Ovary (tissue), 9 donors: ENCODE data around the gene KLRG1. TPM values are rescaled to one million over a fixed set of nuclear protein-coding genes. Genes with fewer than 3 reads are reported as not detected.

Experiments used
- DNase-seq, 5 donors: peaks; one replicate each; pipeline ENCODE4 v3.0.0-alpha.2; 2019 to 2020
- H3K27ac ChIP-seq, 2 donors: fragments of 200-600 bp; one replicate each; pipeline versions ENCODE4 v1.5.1 to v1.8.0; 2019 to 2022
- H3K27me3 ChIP-seq: fragments of 200-600 bp; one replicate; pipeline ENCODE4 v1.8.0; 2022
- H3K36me3 ChIP-seq: fragments of 200-600 bp; sonication (generic); one replicate; pipeline ENCODE4 v1.5.1; 2019
- H3K4me1 ChIP-seq: one replicate; pipeline ENCODE4 v1.8.1; 2013; ENCODE audit warnings: mild to moderate bottlenecking, moderate library complexity; ENCODE audit not compliant: insufficient read depth
- H3K4me3 ChIP-seq: fragments of 200-600 bp; sonication (generic); one replicate; pipeline ENCODE4 v1.5.1; 2017
- H3K9me3 ChIP-seq, 2 donors: fragments of 200-600 bp in 1 of 2; sonication (generic) in 1 of 2; one replicate each; pipeline versions ENCODE4 v1.5.1 to v1.8.1; 2013 to 2019; ENCODE audit warnings: mild to moderate bottlenecking in 1 of 2, moderate library complexity in 1 of 2
- CTCF ChIP-seq, 3 donors: fragments of 450-650 bp in 2 of 3; fragments of 200-600 bp in 1 of 3; IDR thresholded peaks; one replicate each; pipeline versions ENCODE4 v1.5.1 to v1.8.0; 2016 to 2022; ENCODE audit warnings: antibody characterized with exemption in 3 of 3, mild to moderate bottlenecking in 1 of 3
- EP300 ChIP-seq: sonication (generic); formaldehyde crosslinking; IDR thresholded peaks from one replicate; pipeline ENCODE4 v1.6.1; 2017; ENCODE audit warnings: antibody characterized with exemption
- POLR2A ChIP-seq: fragments of 450-650 bp; IDR thresholded peaks from one replicate; pipeline ENCODE4 v1.6.1; 2017; ENCODE audit warnings: antibody characterized with exemption, mild to moderate bottlenecking, moderate library complexity
- WGBS, 3 donors: extraction: QIAGEN DNeasy Blood & Tissue Kit in 1 of 3; methylation state at CpG; one replicate each; pipeline versions ENCODE4 v1.1.5 to v1.1.7; 2013 to 2017; 5-methylcytosine and 5-hydroxymethylcytosine counted together
- intact Hi-C, 4 donors: fragments of 100-400 bp; cut with DNase I; formaldehyde crosslinking; loops; one replicate each; pipeline versions ENCODE4 v1.11.0 to v1.15.1; 2022 to 2023
- polyA plus RNA-seq, 2 donors: library from polyadenylated mRNA; stranded (reverse); fragments of 200-250 nt in 1 of 2; fragments of 350-450 nt in 1 of 2; fragmentation: Illumina TruSeq in 1 of 2; extraction: RNeasy Lipid Tissue Mini Kit (QIAGEN cat#74804) in 1 of 2; gene quantifications; one replicate each; pipeline ENCODE4 v1.2.3, GENCODE V29; 2013 to 2014
- total RNA-seq, 7 donors: library from RNA; depleted of rRNA in 2 of 7; stranded (reverse); fragments of >200 nt in 2 of 7; fragmentation: NEBNext Ultra II Directional in 3 of 7; extraction: Animal tissue kit (Norgen Biotek cat#: 25700) in 3 of 7; gene quantifications; one replicate each; pipeline versions ENCODE4 v1.1.0 to v1.2.4, GENCODE V29; 2016 to 2023
- donor health status: DM: no; HTN: no; CAD: no; lungs with moderate emphysema.
- donor health status: DM: no; HTN: no; CAD: no.
- donor health status: Bipolar disorder and iron deficiency.
- donor health status: DM: yes; HTN: yes; CAD: no.
- donor health status: DM: no; HTN: no; CAD: no.
- donor health status: DM: yes; HTN: yes; CAD: no.

The KLRG1 gene
- total and polyA plus RNA-seq, 9 donors = 0.42 to 4.3 (median 1.1) TPM

GRCh38 chr12:8957561-8957960 is 31.8 kb upstream of the KLRG1 start:
- Histone ChIP-seq H3K27me3 (no peaks in the 10 kb centered on the region), H3K36me3 (no peaks in the 10 kb centered on the region), H3K27ac (no peak overlapping the region), H3K4me1 (no peaks in the 10 kb centered on the region), H3K4me3 (no peak overlapping the region), H3K9me3 (no peaks in the 10 kb centered on the region)
- DNase-seq = no peak
- intact Hi-C loops = loop anchor here in 3 of 4 donors (5.0 to 10.0 kb wide), 2 partner anchors 75 to 77 kb away; no protein-coding TSS in a partner anchor
- TF ChIP-seq POLR2A (no peak), CTCF (IDR thresholded peaks at IDR 0.05) (no peak), EP300 (no peak)
- WGBS, 3 donors = 53 to 61% (median 56%) methylated on average over 4 of the region's 4 CpGs

GRCh38 chr12:8958066-8958465 is 31.3 kb upstream of the KLRG1 start:
- Histone ChIP-seq H3K27ac (no peak overlapping the region), H3K4me1 (no peaks in the 10 kb centered on the region), H3K4me3 (no peak overlapping the region), H3K9me3 (no peaks in the 10 kb centered on the region), H3K36me3 (no peaks in the 10 kb centered on the region), H3K27me3 (no peaks in the 10 kb centered on the region)
- no peak for DNase-seq
- intact Hi-C loops = loop anchor here in 3 of 4 donors (5.0 to 10.0 kb wide), 2 partner anchors 74 to 77 kb away; no protein-coding TSS in a partner anchor
- WGBS, 3 donors = 39 to 77% (median 70%) methylated on average over 2 of the region's 2 CpGs
- TF ChIP-seq POLR2A = no peak

GRCh38 chr12:8960176-8960575 is 29.2 kb upstream of the KLRG1 start:
- H3K4me1 ChIP-seq = no peaks in the 10 kb centered on the region
- H3K9me3 ChIP-seq = no peaks in the 10 kb centered on the region
- no peak overlapping the region for H3K27ac ChIP-seq
- no peaks in the 10 kb centered on the region for H3K27me3 ChIP-seq
- intact Hi-C loops = no loop called here
- 96 to 100% (median 98%) methylated on average over 2 of the region's 2 CpGs for WGBS, 3 donors
- no peak for DNase-seq
- TF ChIP-seq EP300 (no peak), CTCF (IDR thresholded peaks at IDR 0.05) (no peak), POLR2A (no peak)
- H3K36me3 ChIP-seq = no peaks in the 10 kb centered on the region
- no peak overlapping the region for H3K4me3 ChIP-seq

- no peak overlapping the region for H3K4me3 ChIP-seq
- H3K27me3 ChIP-seq = no peaks in the 10 kb centered on the region
- H3K4me1 ChIP-seq = no peaks in the 10 kb centered on the region
- DNase-seq = no peak
- intact Hi-C loops = no loop called here
- no peak overlapping the region for H3K27ac ChIP-seq
- TF ChIP-seq CTCF (IDR thresholded peaks at IDR 0.05) (no peak), POLR2A (no peak), EP300 (no peak)
- H3K36me3 ChIP-seq = no peaks in the 10 kb centered on the region
- peaks cover 0 to 3% of the 10 kb centered on the region in 2 donors for H3K9me3 ChIP-seq
These were observed 20.6 kb upstream of the KLRG1 start for GRCh38 chr12:8968761-8969160.

GRCh38 chr12:8969861-8970411 is 19.4 kb upstream of the KLRG1 start:
- no peaks in the 10 kb centered on the region for H3K4me1 ChIP-seq
- whole genome bisulfite sequencing, 3 donors = 61 to 63% (median 62%) methylated on average over 2 of the region's 2 CpGs
- peaks cover 0 to 3% of the 10 kb centered on the region in 2 donors for H3K9me3 ChIP-seq
- DNase-seq = no peak
- intact Hi-C loops = no loop called here
- no peaks in the 10 kb centered on the region for H3K27me3 ChIP-seq
- TF ChIP-seq CTCF (IDR thresholded peaks at IDR 0.05) (no peak), POLR2A (no peak), EP300 (no peak)
- H3K4me3 ChIP-seq = no peak overlapping the region
- H3K27ac ChIP-seq = no peak overlapping the region
- H3K36me3 ChIP-seq = no peaks in the 10 kb centered on the region
